GM19238 (cell line): ENCODE results near the gene NDUFS7.

Experiments used
- DNase-seq: peaks from one replicate; pipeline ENCODE4 v3.0.0; 2011; ENCODE audit warnings: low spot score; ENCODE audit not compliant: insufficient read length

Gene NDUFS7

GRCh38 chr19:1364070-1364704 is 19.5 kb upstream of the NDUFS7 start:
- DNase-seq = peak; percentile 38

GRCh38 chr19:1365319-1366269 is 18.1 kb upstream of the NDUFS7 start:
- DNase-seq = no peak

- no peak for DNase-seq
Measured at GRCh38 chr19:1366296-1366695, 17.4 kb upstream of the NDUFS7 start.

GRCh38 chr19:1366899-1367870 is 16.5 kb upstream of the NDUFS7 start:
- DNase-seq = no peak

GRCh38 chr19:1369214-1369805 is 14.4 kb upstream of the NDUFS7 start:
- DNase-seq = no peak

- no peak for DNase-seq
Measured at GRCh38 chr19:1370579-1371361, 12.9 kb upstream of the NDUFS7 start.

DNA sequence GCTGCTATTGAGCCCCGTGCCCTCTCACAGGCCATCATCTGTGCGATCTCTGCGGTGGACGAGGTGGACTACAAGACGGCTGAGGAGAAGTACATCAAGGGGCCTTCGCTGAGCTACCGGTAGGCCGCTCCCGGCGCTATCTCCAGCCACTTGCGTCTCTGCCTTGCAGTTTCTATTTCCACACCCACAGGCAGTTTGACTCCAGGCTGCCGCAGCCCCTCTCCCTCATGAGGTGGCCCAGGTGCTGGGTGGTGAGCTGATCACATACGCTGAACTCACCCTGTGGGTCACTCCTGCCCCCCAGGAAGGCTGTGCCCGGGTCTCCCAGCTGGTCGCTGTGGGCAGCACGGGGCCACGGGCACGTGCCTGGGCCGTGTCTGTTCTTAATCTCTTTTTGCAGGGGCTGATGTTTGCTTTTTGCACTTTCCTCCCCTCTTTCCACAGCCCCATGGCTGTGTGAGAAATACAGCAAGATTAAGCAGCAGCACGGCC is 10.6 kb upstream of the NDUFS7 start:
- DNase-seq = no peak

GRCh38 chr19:1373534-1374249 is 10.0 kb upstream of the NDUFS7 start:
- DNase-seq = no peak

GRCh38 chr19:1374250-1374577 is 9.5 kb upstream of the NDUFS7 start:
- DNase-seq = no peak

DNA sequence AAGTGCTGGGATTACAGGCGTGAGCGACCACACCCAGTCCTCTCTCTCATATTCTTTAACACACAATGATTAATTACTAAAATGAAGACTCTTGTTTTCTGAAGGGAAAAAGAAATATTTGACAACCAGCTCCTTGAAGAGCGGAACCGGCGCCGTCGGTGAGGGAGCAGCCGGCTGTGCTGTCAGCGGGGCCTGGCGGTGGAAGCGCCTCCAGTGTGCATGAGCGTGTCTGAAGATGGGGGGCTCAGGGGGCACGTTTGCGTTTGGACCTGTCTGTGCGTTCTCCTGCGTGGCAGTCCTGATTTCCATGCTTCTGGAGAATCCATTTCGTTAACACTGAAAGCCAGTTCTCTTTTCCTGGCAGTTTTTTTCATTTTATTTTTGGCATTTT is 7.3 kb upstream of the NDUFS7 start:
- no peak for DNase-seq

- no peak for DNase-seq
Measured at GRCh38 chr19:1377176-1377964, 6.3 kb upstream of the NDUFS7 start.

- no peak for DNase-seq
Measured at GRCh38 chr19:1377965-1378785, 5.5 kb upstream of the NDUFS7 start.

DNA sequence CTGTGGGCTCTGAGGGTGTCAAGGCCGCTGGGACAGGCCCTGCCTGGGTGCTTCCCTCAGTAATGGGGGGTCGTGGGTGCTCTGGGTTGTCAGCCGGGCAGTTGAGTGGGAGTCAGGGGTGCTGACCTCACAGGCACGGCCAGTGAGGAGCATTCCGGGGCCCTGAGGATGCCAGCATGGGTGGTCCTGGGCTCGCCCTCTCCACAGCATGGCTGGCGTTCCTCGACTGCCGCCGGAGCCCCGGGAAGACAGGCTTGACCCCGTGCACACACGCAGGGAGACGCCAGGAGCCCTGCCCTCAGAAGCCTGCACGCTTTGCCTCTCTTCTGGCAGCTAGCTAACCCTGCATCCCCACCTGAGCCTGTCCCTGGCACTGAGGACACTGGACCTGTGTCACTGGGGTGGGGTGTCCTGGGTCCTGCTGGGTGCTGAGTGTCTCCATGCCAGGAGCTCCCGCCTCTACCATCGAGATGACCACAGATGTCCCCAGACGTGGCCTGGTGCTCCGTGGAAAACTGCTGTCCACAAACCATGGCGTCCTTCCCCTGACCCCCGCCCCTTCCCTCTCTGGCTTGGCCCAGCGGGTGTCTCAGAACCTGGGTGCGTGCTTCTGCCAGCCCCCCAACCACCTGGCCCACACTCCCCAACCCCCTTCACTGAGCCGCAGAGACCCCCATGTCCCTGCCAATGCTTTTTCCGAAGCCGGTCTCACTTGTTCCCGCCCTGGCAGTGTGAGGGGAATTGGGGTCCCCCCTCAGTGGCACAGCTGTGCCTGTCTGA is 4.4 kb upstream of the NDUFS7 start:
- DNase-seq = no peak

DNA sequence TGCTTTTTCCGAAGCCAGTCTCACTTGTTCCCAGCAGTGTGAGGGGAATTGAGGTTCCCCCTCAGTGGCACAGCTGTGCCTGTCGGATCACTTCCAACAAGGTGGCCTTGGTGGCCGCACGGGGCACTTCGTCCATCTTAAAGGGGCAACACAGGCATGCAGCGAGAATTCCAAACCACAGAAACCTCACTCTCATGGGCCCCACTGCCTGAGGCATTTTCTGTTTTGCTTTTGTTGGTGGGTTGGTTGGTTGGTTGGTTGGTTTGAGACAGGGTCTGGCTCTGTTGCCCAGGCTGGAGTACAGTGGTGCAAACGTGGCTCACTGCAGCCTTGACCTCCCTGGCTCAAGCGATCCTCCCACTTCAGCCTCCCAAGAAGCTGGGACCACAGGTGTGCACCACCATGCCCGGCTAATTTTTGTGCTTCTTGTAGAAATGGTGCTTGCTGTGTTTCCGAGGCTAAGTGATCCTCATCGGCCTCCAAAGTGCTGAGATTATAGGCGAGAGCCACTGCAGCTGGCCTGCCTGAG is 3.7 kb upstream of the NDUFS7 start:
- DNase-seq = no peak

DNA sequence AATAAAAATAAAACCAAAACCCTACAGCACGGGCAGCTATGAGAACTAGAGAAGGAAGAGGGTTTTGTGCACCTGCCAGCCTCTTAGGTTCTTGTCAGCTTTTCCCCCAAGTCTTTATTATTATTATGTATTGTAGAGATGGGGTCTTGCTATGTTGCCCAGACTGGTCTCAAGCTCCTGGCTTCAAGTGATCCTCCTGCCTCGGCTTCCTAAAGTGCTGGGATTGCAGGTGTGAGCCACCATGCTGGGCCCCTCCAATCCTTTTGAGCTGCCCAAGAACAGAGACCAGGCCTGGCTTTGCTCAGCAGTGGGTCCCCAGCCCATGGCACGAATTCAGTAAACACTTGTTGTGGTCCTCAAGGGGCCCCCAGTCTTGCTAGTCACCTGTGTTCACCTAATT is 1.5 kb upstream of the NDUFS7 start:
- DNase-seq = no peak

DNA sequence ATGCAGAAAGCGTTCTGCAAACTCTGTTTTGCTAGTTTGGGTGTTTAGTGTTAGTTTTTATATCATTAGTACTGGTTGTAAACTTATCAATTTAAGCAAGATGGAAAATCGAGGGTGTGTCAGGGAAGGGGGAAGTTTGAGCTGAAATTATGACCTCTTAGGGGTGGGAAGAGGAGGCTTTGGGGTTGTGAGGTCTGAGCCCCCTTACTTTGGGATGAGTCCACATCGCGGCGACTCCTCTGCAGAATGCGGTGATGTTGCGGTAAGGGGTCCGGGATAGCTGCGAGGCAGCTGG is 743 bp upstream of the NDUFS7 start:
- no peak for DNase-seq

DNA sequence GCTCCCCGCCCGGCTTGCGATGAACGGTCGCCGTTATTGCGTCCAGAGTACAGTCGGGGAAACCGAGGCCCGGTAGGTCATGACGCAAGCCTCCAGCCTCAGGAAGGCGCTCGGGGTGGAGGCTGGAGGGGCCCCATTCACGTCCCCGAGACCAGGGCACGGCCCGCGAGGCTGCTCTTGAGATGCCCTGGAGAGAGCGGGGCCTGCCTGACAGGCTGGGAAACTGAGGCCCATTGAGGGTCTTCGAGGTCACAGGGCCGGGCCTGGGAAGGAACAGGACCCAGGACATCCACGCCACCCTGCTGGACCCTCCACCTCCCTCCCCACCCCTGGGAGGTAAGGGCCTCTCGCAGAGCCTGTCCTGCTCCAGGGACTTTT is 367 bp downstream of the NDUFS7 start:
- no peak for DNase-seq
